NCI-H128 (cell line): ENCODE measurements around the gene COMMD10.
"Not testable (repeated sequence)": the region's sequence is repeated elsewhere in the genome, so short reads cannot be mapped to it uniquely, and the experiment has no call there.

ENCODE experiments used
- DNase-seq: peaks from one replicate; lab custom pipeline; 2025; ENCODE audit not compliant: unreplicated experiment; lab: John Stamatoyannopoulos, UW

Gene COMMD10

DNA sequence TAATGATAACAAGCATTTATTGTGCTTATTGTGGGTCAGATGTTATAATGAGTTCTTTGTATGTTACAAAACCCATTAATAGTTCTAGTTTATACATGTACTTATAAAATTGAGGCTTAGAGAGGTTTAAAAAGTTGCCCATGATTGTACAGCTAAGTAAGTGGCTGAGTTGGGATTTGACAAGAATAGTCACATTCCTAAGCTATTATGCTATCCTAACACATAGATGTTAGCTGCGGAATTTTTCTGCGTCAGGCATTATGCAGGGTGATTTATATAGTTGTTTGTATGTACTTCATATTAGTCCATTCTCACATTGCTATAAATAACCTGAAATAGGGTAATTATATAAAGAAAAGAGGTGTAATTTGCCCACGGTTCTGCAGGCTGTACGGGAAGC is 12.5 kb downstream of the COMMD10 start:
- DNase-seq, result no peak

DNA sequence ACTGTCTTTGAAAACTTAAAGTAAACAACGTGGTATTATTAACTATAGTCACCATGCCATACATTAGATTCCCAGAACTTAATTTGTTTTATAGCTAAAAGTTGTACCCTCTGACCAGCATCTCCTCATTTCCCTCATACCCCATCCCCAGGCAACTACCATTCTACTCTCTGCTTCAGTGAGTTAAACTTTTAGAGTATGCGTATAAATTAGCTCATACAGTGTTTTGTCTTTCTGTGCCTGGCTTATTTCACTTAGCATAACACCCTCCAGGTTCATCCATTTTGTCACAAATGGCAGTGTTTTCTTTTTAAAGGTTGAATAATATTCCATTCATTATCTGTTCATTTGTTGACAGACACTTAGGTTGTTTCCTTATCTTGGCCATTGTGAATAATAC is 14.2 kb downstream of the COMMD10 start:
- DNase-seq, result no peak

DNA sequence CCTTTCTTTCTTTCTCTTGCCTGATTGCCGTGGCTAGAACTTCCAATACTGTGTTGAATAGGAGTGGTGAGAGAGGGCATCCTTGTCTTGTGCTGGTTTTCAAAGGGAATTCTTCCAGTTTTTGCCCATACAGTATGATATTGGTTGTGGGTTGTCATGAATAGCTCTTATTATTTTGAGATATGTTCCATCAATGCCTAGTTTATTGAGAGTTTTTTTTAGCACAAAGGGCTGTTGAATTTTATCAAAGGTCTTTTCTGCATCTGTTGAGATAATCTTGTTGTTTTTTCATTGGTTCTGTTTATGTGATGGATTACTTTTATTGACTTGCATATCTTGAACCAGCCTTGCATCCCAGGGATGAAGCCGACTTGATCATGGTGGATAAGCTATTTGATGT is 20.1 kb downstream of the COMMD10 start:
- not testable (repeated sequence) for DNase-seq

DNA sequence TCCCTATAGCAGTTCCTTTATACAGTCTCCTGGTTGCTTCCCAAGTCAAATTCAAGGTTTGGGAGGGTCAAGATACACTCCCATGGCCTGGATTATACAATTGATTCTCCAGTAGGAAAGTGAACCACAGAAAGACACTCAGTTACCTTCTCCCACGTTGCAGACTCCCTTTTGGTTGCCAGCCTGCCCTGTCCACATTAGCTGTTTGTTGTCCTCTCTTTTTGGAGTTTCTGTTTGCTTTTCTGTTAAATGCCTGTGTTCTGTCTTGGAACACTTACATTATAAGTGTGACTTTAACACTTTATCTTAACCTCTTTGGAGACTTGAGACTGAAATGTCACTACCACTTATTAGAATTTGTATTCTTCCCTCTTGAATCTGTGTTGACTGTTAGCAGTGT is 30.3 kb downstream of the COMMD10 start:
- no peak for DNase-seq

DNA sequence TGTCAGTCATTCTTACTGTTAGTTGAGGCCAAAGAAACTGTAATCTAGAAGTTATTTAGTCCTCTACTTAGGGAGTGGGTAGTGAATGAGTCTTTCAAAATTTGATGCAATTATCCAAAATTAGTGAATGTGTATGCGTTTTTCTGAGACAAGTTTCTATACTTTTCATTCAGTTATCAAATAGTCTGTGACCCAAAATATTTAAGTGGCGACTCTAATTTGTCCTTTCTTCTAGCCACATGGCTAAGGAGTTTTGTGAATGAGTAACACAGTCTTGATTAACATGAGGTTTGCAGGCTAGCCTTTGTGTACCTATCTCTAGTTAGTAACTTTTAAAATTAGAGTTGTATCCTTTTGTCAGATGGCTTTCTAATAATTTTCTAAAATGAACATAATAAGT is 45.6 kb downstream of the COMMD10 start:
- DNase-seq, result no peak

DNA sequence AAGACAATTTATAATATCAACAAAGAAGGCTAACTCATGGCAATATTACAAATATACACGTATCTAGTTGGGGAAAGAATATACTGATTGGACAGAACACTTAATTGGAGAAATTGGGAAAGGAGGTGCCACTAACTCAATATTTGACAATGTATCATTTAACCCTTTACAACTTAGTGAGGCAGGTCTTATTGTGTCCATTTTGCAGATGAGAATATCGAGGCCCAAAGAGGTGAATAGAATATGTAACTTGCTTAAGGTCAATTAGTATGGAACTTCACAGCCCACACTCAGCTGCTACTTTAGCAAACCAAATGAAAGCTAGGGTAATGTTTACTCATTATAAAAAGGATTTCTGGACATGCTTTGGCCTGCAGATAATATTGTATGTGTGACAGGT is 46.2 kb downstream of the COMMD10 start:
- DNase-seq, result no peak

DNA sequence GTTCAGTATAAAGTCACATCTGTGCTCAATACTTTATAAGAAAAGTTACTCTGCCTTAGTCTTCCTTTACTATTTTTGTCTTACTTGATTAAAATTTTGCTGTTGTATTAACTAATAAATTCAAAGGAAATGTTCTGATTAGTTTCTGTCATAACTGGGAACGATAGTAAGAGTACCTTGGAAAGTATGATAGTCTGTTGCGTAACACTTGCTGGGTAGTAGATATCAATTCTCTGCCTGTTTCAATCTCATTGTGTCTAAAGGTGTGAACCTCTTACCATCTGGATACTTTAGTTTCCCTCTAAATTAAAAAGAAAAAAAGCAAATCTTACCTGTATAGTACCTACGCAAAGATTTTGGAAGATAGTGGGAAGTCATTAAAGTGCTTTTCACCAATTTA is 48.5 kb downstream of the COMMD10 start:
- DNase-seq, result no peak

DNA sequence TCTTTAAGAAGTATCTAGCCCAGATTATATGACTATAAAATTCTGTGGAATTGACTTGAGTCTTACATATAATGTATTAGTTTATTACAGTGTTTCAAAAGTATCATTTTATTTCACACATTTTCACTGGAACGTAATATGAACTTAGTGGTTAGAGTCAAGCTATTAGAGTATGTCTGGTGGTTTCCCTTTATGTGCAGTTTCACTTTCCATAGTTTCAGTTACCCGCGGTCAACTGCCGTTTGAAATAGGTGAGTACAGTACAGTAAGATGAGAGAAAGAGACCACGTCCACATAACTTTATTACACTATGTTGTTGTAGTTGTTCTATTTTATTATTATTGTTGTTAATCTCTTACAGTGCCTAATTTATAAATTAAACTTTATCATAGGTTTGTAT is 50.5 kb downstream of the COMMD10 start:
- DNase-seq, result no peak

DNA sequence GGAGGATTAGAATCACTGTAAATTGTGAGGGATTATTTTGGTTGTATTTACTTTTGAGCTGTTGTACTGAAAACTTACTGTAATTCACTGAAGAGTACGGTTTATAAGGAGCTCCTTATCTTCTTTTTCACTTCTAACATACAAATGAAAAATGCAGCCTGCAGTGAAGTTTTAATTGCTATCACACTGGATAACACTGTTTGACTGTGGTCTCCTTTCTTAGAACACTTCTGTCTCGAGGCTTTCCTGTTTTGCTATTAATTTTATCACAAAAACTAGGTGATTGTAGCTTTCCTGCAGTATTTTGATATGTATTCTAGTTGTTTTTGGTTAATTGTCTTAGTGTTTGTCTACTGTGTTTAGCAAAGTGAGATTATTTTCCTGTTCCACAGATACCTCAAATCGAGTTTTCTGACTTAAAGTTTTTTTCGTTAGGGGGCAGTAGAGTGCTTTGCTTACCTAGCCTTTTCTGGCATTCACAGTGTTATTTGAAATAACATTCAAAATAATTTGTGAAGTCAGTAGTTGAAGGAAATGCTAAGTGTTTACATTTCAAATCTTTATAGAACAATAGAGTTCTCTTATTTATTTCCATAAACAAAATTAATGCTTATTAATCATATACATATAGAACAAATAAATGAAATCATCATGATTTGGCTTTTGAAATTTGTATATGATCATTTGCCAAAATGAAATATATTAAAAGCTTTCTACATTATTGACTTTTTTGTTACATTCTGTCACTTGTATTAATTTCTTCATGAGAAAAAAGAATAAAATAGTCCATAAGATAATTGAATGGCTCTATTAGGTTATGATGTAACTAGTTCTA is 52.9 kb downstream of the COMMD10 start:
- DNase-seq, result peak; percentile 17

DNA sequence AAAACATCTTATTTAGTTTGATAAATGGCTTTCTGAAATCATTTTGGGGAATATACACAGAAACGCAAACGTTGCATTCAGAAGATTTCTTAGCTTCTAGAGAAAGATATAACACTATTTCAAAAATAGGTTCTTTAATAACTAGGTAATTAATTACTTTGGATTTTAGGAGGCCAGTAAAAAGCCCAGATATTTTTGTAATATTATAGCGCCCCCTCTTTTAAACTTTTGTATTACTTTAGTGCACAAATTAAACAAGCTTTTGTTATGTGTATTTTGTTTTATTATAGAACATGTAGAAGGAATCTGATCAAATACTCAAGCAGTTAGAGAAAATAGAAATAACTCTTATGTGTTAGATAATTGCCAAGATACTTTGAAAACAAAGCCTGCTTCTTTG is 57.7 kb downstream of the COMMD10 start:
- DNase-seq, result no peak

DNA sequence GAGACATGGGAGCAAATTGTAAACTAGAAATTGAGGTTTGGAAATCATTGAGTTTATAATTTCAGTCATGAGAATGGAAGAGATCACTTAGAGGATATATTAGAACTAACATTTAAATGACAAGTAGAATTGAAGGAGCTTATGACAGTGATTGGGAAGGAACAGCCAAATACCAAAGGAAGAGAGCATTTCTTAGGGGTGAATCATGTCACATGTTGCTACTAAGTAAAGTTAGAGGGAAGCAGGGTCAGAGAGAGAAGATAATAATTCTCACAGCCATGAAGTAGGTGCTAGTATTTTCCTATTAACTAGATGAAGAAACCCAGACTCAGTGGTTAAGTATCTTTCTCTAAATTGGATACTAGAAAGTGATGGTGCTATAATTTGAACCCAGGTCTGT is 59.3 kb downstream of the COMMD10 start:
- no peak for DNase-seq

DNA sequence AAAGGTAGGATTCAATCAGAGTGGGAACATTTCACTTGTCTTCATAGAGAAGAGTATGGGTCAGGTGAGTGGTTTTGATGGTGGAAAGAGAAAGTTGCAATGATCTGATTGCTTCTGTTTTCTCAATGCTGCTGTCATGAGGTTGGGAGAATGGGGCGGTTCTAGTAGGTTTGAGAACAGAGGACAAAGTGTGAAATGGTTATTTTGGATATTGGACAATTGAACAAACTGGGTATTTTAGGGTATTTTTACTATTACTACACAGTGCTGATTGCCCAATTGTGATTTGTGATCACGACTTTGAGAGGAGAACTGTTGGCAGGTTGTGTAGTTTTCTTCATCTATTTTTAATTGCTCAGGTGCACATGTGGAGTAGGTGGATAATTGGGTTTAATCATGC is 60.2 kb downstream of the COMMD10 start:
- DNase-seq, result no peak

DNA sequence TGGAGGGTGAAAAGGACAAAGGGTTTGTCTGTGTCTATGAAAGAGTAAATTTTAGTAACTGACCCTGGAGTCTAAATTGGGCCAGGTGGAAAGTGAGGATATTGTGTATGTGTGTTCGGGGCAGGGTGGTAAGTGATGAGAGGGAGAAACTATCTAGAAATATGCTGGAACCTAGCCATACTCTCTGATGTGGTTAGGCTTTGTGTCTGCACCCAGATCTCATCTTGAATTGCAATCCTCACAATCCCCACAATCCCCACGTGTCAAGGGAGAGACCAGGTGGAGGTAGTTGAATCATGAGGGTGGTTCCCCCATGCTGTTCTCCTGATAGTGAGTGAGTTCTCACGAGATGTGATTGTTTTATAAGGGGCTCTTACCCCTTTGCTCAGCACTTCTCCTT is 60.6 kb downstream of the COMMD10 start:
- no peak for DNase-seq

DNA sequence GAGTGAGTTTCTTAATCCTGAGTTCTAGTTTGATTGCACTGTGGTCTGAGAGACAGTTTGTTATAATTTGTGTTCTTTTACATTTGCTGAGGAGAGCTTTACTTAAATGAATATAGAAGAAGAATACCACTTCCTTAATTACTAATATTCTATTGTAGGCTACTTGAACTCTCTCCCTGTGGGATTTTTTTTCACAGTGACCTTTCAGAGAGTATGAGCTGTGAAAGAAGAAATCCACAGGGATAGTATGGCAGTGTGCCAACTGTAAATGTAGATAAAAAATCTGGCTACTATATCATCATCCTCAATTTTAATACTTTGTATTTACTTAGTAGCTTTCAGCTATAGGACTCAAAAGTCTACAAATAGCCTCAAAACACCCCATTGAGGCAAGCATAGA is 67.3 kb downstream of the COMMD10 start:
- no peak for DNase-seq

DNA sequence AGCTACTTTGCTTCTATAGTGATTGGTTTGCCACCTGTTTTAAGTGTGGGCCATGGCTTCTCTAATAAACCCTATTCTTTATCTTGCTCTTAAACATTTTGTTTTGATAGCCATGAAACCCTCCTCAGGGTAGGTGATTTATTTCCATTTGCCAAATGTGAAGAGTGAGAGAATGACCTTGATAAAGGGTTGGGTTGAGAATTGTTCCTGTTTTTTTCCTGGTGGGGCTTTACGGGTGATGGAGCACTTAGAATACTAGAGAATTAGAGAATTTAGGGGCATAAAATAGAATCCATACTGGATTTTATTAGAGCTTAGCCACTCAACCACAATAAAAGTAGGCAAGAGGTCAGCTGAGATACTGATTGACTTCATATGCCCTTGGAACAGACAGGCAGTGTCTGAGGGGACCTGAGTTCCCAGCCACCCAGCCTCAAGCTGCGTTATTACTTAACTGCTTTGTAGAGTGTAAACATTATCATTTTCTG is 68.9 kb downstream of the COMMD10 start:
- no peak for DNase-seq

DNA sequence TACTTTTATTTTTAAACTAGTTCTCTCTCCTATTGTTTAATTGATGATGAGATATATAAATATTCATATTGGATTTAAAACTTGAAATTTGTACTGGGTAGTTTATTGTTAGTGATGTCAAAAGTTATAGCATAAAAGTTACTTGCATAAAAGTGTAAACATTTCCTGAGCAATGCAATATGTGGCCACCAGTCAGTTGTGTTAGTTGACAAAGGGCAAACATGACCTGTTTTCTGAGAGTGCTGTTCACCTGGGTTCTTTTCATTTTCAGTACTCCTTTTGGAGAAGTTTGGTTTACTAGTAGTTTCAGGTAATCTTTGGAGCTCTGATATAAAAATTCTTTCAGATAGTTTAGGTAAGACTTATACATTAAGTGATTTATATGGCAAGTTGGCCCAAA is 69.4 kb downstream of the COMMD10 start:
- no peak for DNase-seq

DNA sequence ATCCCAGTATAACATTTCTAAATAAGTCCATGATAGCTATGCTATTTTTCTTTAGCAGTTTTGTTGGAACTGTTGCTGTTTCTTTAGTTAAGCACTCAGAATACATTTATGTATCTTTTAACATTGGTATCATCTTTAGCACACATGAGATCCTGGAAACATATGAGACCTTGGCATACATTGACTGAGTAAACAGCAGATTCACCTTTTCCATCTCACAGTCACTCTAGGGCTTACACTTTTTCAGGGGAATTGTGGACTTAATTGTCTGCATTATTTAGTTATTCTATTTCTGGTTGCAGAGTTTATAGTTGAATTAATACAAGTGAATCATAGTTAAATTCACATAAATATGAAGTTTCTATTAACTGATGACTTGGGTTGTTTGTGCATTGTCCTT is 70.1 kb downstream of the COMMD10 start:
- no peak for DNase-seq

DNA sequence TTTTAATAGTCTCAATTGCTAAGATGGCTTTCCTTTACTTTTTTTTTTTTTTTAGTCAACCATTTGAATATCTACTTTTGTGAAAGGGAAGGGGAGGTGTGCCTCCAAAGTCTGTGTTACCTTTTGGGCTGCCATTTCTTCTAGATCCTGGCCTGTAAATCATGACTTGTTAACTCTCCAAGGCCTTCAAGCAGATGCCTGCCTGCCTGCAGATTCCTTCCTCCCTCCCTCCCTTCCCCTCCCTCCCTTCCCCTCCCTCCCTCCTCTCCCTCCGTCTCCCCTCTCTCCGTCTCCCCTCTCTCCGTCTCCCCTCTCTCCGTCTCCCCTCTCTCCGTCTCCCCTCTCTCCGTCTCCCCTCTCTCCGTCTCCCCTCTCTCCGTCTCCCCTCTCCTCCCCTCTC is 73.1 kb downstream of the COMMD10 start:
- no peak for DNase-seq

DNA sequence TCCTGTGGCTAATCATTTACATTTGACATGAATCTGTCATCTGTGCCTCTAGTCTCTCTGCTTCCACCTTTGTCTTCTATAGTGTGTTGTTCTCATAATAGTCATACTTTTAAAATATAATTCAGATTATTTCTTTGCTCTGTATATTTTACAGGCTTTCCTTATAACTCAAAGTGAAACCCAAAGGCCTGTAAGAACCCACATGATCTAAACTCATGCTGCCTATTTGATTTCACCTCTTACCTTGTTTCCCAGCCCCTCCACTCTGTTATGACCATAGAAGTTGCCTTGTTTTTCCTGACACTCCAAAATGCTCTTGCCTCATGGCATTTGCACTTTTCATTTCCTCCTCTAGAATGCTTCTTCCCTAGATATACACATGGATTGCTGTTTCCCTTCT is 74.2 kb downstream of the COMMD10 start:
- no peak for DNase-seq

DNA sequence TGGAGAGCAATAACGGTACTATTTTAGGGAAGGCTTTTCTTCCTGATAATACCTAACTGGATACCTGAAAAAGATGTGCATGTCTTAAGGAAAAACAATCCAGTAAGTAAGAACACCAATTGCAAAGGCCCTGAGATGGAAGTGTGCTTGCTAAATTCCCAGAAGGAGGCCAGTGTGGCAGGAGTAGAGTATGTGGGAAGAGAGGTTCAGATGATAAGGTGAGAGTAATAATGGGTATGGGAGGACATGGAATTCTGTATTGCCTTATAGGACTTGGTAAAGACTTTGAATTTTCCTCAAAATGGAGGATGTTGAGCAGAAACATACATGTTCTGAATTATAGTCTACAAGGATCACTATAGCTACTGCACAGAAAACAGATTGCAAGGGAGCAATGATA is 89.3 kb downstream of the COMMD10 start:
- DNase-seq, result no peak

DNA sequence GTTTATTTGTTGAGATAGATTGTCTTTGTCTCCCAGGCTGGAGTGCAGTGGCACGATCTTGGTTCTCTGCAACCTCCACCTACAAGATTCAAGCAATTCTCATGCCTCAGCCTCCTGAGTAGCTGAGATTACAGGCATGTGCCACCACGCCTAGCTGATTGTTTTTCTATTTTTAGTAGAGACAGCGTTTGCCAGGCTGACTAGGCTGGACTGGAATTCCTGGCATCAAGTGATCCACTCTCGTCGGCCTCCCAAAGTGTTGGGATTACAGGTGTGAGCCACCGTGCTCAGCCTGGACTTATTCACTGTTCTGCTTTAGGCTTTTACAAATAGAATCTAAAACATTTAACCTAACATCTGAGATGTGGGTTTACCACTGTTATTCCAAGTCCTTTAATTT is 91.3 kb downstream of the COMMD10 start:
- DNase-seq, result no peak

DNA sequence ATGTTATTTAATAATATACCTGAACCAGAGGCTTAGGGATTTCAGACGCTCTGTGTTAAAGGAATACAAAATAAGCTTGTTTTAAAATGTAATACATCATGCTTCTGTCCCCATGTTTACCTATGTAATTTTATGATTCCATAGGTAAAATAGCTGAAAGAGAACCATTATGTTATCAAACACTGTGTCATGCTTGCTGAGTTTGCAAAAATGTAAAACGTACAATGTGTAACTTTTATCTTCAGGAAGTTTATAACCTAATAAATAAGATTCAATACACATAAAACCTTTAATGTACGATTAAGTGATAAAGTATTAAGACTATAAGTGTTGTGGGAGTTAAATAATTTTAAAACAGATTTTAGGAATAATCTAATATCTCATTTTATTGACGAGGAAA is 94.1 kb downstream of the COMMD10 start:
- DNase-seq, result no peak

DNA sequence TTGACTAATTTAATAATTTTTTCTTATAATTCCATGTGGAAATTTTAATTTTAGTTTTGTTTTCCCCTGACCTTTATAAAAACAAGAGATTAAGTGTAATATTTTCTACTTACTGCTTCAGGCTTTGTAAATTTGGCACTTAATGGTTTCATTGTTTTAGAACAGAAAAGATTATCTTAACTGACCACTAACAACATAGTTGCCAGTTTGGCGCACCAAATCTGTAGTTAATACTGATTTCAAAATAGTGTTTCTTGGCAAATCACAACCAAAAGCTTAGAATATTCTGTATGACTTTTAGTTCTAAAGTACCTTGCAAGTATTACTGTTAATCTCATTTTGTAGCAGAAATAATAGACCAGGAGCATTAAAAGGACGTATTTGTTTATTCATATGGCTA is 124.3 kb downstream of the COMMD10 start:
- no peak for DNase-seq
